AG04449 (cell line): ENCODE data around the gene FBXO27.

ENCODE experiments used
- CTCF ChIA-PET: fragments of 350-600 bp; formaldehyde crosslinking; extraction: SDS; loops from one replicate; lab custom pipeline; 2021; ENCODE audit warnings: antibody characterized with exemption; lab: Yijun Ruan, JAX
- POLR2A ChIA-PET: fragments of 400-600, 350-600 bp; formaldehyde crosslinking; extraction: SDS; loops from one replicate; lab custom pipeline; 2020; ENCODE audit warnings: antibody characterized with exemption, inconsistent platforms; lab: Yijun Ruan, JAX
- DNase-seq: peaks from one replicate; pipeline ENCODE4 v3.0.0-alpha.2; 2010; ENCODE audit warnings: low read depth, low spot score
- H3K4me3 ChIP-seq: 2 replicates; pipeline ENCODE4 v1.5.1; 2011; ENCODE audit warnings: low read depth, mild to moderate bottlenecking, control low read depth, low read length
- CTCF ChIP-seq: IDR thresholded peaks from one replicate; pipeline ENCODE4 v1.5.1; 2011; ENCODE audit warnings: mild to moderate bottlenecking, moderate library complexity, low read length, control low read depth, inconsistent platforms; ENCODE audit not compliant: insufficient read depth; ENCODE audit errors: missing control alignments

Gene FBXO27

GRCh38 chr19:39047073-39047472, 14.7 kb upstream of the FBXO27 start:
- ChIA-PET POLR2A (no interaction called here), CTCF (no interaction called here)
- H3K4me3 ChIP-seq: no peak overlapping the region
- no peak for TF ChIP-seq CTCF
- DNase-seq: no peak

GRCh38 chr19:39046037-39046821, 13.9 kb upstream of the FBXO27 start:
- POLR2A ChIA-PET: no interaction called here
- CTCF ChIA-PET: interaction anchor here (0.9 to 1.3 kb wide), 3 partner anchors 10 to 85 kb away, joined by 3 read pairs; no protein-coding TSS in a partner anchor
- TF ChIP-seq CTCF: no peak
- H3K4me3 ChIP-seq: no peak overlapping the region
- no peak for DNase-seq

- no peak for TF ChIP-seq CTCF
- CTCF ChIA-PET: interaction anchor here (0.9 to 1.3 kb wide), 4 partner anchors 9 to 84 kb away, joined by 3 read pairs; no protein-coding TSS in a partner anchor
- no peak for DNase-seq
- POLR2A ChIA-PET: no interaction called here
- no peak overlapping the region for H3K4me3 ChIP-seq
Measured at GRCh38 chr19:39045506-39045905, 13.2 kb upstream of the FBXO27 start.

GRCh38 chr19:39038098-39038497, 5.7 kb upstream of the FBXO27 start:
- no peak overlapping the region for H3K4me3 ChIP-seq
- POLR2A ChIA-PET: no interaction called here
- DNase-seq: no peak
- CTCF ChIA-PET: interaction anchor here (0.8 to 2.4 kb wide), 6 partner anchors 14 to 78 kb away, joined by 3 to 13 read pairs (median 3); no protein-coding TSS in a partner anchor
- TF ChIP-seq CTCF: peak; percentile 32

- H3K4me3 ChIP-seq: no peak overlapping the region
- no peak for DNase-seq
- ChIA-PET POLR2A (no interaction called here), CTCF (interaction anchor here (0.8 to 2.4 kb wide), 7 partner anchors 9 to 77 kb away, joined by 3 to 13 read pairs (median 3); no protein-coding TSS in a partner anchor)
- TF ChIP-seq CTCF: no peak
Measured at GRCh38 chr19:39037194-39037593, 4.8 kb upstream of the FBXO27 start.

- no peak overlapping the region for H3K4me3 ChIP-seq
- TF ChIP-seq CTCF: no peak
- POLR2A ChIA-PET: no interaction called here
- DNase-seq: no peak
- CTCF ChIA-PET: interaction anchor here (1.3 to 2.4 kb wide), 5 partner anchors 9 to 77 kb away, joined by 3 to 8 read pairs (median 5); no protein-coding TSS in a partner anchor
Measured at GRCh38 chr19:39036581-39036980, 4.2 kb upstream of the FBXO27 start.
